ENCODE results near the gene MIGA2. TPM values are rescaled to one million over a fixed set of nuclear protein-coding genes. Genes with fewer than 3 reads are reported as not detected.

MIGA2 gene
- total and polyA plus RNA-seq, 9 of the 15 experiments (the other 6 are each of a cell fraction or from before 2014, with no cell fraction given): 0.15 to 54.1 (median 18.0) TPM

- Histone ChIP-seq H3K9ac (ENCODE audit: insufficient read depth in 1 of 2, low read depth in 2 of 2, low read length in 2 of 2) (peak overlapping the region in 1 of 2 experiments; percentile 72; a peak in 1 of 4 replicates), H3K27me3 (ENCODE audit: control insufficient read depth in 2 of 2, insufficient read depth in 2 of 2, low read length in 2 of 2) (no peaks in the 10 kb centered on the region), H2AFZ (ENCODE audit: low read depth, low read length) (0 out of 2 replicates have a peak overlapping the region, but pooled peaks have one; percentile 28), H3K9me1 (ENCODE audit: control insufficient read depth, insufficient read depth, low read length) (peaks cover 3% of the 10 kb centered on the region), H3K9me3 (replicated peaks; ENCODE audit: control insufficient read depth, insufficient read depth, low read depth, low read length) (no peaks in the 10 kb centered on the region), H3K79me2 (ENCODE audit: control insufficient read depth, insufficient read depth, low read length) (no peaks in the 10 kb centered on the region), H3K27ac (ENCODE audit: extremely low read depth, low read depth, low read length) (no peak overlapping the region), H3K4me3 (no peak overlapping the region), H3K36me3 (ENCODE audit: control insufficient read depth, insufficient read depth, low read length) (peaks cover 3% of the 10 kb centered on the region; the same call in 1 of the 3 replicates), H3K4me2 (ENCODE audit: insufficient read depth, low read length) (no peak overlapping the region; the same call in 1 of the 2 replicates), H4K20me1 (replicated peaks; ENCODE audit: control insufficient read depth, insufficient read depth, low read length) (no peaks in the 10 kb centered on the region), H3K4me1 (replicated peaks in 1 of 2; ENCODE audit: control insufficient read depth in 2 of 2, insufficient read depth in 2 of 2, low read length in 2 of 2) (peaks cover 14 to 39% of the 10 kb centered on the region in 2 experiments)
- CTCF ChIA-PET (ENCODE audit: low intra/inter-chr PET ratio): no interaction called here
- intact Hi-C loops (cut with micrococcal nuclease): no loop called here
- FAIRE-seq (peak; percentile 90), DNase-seq (ENCODE audit: extremely low read depth in 1 of 4, low spot score in 3 of 4) (peak; percentile 63 to 82 (median 71)), ATAC-seq (peak; percentile 98)
- in situ Hi-C loops (cut with MboI): no loop called here
- POLR2A ChIA-PET: interaction anchor here (0.7 to 1.0 kb wide), 4 partner anchors 9 to 274 kb away, joined by 3 to 5 read pairs (median 3); partner anchors contain the start of gene SPOUT1
- no TSS peak for BruUV-seq (replicated peaks)
- 38% methylated on average over 11 of the region's 14 CpGs for WGBS (ENCODE audit: insufficient coverage, low coverage, missing lambda C conversion rate)
- TF ChIP-seq FOXO4 (CRISPR knock-in tag; IDR thresholded peaks at IDR 0.05): no peak
- TF ChIP-seq TBP (optimal IDR thresholded peaks at IDR 0.05; ENCODE audit: low read depth, low read length): no peak
- peak; percentile 69; the same call in 1 of the 2 replicates for TF ChIP-seq ZBTB7A (IDR thresholded peaks at IDR 0.05; ENCODE audit: borderline replicate concordance, control insufficient read depth, low read depth, low read length)
- TF ChIP-seq RAD21 (CRISPR knock-in tag; conservative IDR thresholded peaks at IDR 0.05 in 1 of 2, IDR thresholded peaks at IDR 0.05 in 1 of 2): peak; percentile 11 to 20; a peak in 1 of 4 replicates
- no peak for TF ChIP-seq TEAD4 (IDR thresholded peaks at IDR 0.05; ENCODE audit: low read length)
- no peak for TF ChIP-seq TEAD4 (CRISPR knock-in tag; IDR thresholded peaks at IDR 0.05; ENCODE audit: borderline replicate concordance)
- TF ChIP-seq ZNF3 (CRISPR knock-in tag; IDR thresholded peaks at IDR 0.05): no peak
- TF ChIP-seq SP1 (CRISPR knock-in tag; IDR thresholded peaks at IDR 0.05): 0 out of 2 replicates have a peak, but pooled peaks have one; percentile 40
- TF ChIP-seq CXXC5 (CRISPR knock-in tag; IDR thresholded peaks at IDR 0.05): 0 out of 2 replicates have a peak, but pooled peaks have one; percentile 9
- peak; percentile 41 to 65; a peak in 2 of 4 replicates for TF ChIP-seq MAZ (CRISPR knock-in tag; conservative IDR thresholded peaks at IDR 0.05 in 1 of 2, IDR thresholded peaks at IDR 0.05 in 1 of 2)
- TF ChIP-seq POLR2G (IDR thresholded peaks at IDR 0.05; ENCODE audit: low read depth, low read length): peak; percentile 38; the same call in 1 of the 2 replicates
- 0 out of 2 replicates have a peak, but pooled peaks have one; percentile 55 for TF ChIP-seq HOMEZ (CRISPR knock-in tag; IDR thresholded peaks at IDR 0.05)
- TF ChIP-seq SMC3 (conservative IDR thresholded peaks at IDR 0.05; ENCODE audit: insufficient read depth, low read depth, low read length): peak; percentile 26; the same call in 1 of the 2 replicates
- no peak for TF ChIP-seq CBFB (CRISPR knock-in tag; IDR thresholded peaks at IDR 0.05)
- TF ChIP-seq XRCC5 (IDR thresholded peaks at IDR 0.05; ENCODE audit: low read depth, low read length): peak; percentile 83; the same call in 1 of the 2 replicates
- no peak for TF ChIP-seq ATF1 (CRISPR knock-in tag; IDR thresholded peaks at IDR 0.05)
- 0 out of 2 replicates have a peak, but pooled peaks have one; percentile 10 for TF ChIP-seq ATF1 (tag; IDR thresholded peaks at IDR 0.05)
Measured at GRCh38 chr9:129102791-129103594, 66.6 kb downstream of the MIGA2 start.
